ENCODE results near the gene NARS2.
A peak's percentile ranks its signal among the peaks of the same experiment; 100 is the strongest.

NARS2 gene

GRCh38 chr11:78547931-78548705, 26.5 kb downstream of the NARS2 start:
- TF ChIP-seq GATA1 (IDR thresholded peaks at IDR 0.05; ENCODE audit: low read depth, low read length) = no peak
- DNase-seq = no peak

GRCh38 chr11:78542007-78542406, 32.7 kb downstream of the NARS2 start:
- TF ChIP-seq GATA1 (IDR thresholded peaks at IDR 0.05; ENCODE audit: low read depth, low read length) (no peak), POLR2A (IDR thresholded peaks at IDR 0.05; ENCODE audit: low read length) (no peak)

GRCh38 chr11:78541537-78541936, 33.1 kb downstream of the NARS2 start:
- TF ChIP-seq GATA1 (IDR thresholded peaks at IDR 0.05; ENCODE audit: low read depth, low read length) = no peak
- no peak for TF ChIP-seq POLR2A (IDR thresholded peaks at IDR 0.05; ENCODE audit: low read length)
- no peak for DNase-seq

More at GRCh38 chr11:78542007-78542406, 32.7 kb downstream of the NARS2 start:
- no peak for DNase-seq

- TF ChIP-seq POLR2A (IDR thresholded peaks at IDR 0.05; ENCODE audit: low read length) (no peak), GATA1 (IDR thresholded peaks at IDR 0.05; ENCODE audit: low read depth, low read length) (no peak)
These were observed 34.4 kb downstream of the NARS2 start for GRCh38 chr11:78540256-78540655.

GRCh38 chr11:78539506-78539905, 35.2 kb downstream of the NARS2 start:
- DNase-seq = no peak
- TF ChIP-seq POLR2A (IDR thresholded peaks at IDR 0.05; ENCODE audit: low read length) = no peak
- no peak for TF ChIP-seq GATA1 (IDR thresholded peaks at IDR 0.05; ENCODE audit: low read depth, low read length)

More at GRCh38 chr11:78540256-78540655, 34.4 kb downstream of the NARS2 start:
- no peak for DNase-seq

GRCh38 chr11:78536933-78537332, 37.7 kb downstream of the NARS2 start:
- DNase-seq = no peak
- TF ChIP-seq GATA1 (IDR thresholded peaks at IDR 0.05; ENCODE audit: low read depth, low read length) (no peak), POLR2A (IDR thresholded peaks at IDR 0.05; ENCODE audit: low read length) (no peak)

- DNase-seq = no peak
- TF ChIP-seq POLR2A (IDR thresholded peaks at IDR 0.05; ENCODE audit: low read length) (no peak), GATA1 (IDR thresholded peaks at IDR 0.05; ENCODE audit: low read depth, low read length) (no peak)
These were observed 38.7 kb downstream of the NARS2 start for GRCh38 chr11:78535920-78536319.

- DNase-seq = no peak
- TF ChIP-seq GATA1 (IDR thresholded peaks at IDR 0.05; ENCODE audit: low read depth, low read length) (no peak), POLR2A (IDR thresholded peaks at IDR 0.05; ENCODE audit: low read length) (no peak)
These were observed 39.6 kb downstream of the NARS2 start for GRCh38 chr11:78535027-78535426.

- no peak for DNase-seq
- TF ChIP-seq GATA1 (IDR thresholded peaks at IDR 0.05; ENCODE audit: low read depth, low read length) (no peak), POLR2A (IDR thresholded peaks at IDR 0.05; ENCODE audit: low read length) (no peak)
These were observed 41.3 kb downstream of the NARS2 start for GRCh38 chr11:78533399-78533798.

GRCh38 chr11:78532991-78533390, 41.7 kb downstream of the NARS2 start:
- no peak for TF ChIP-seq POLR2A (IDR thresholded peaks at IDR 0.05; ENCODE audit: low read length)
- no peak for TF ChIP-seq GATA1 (IDR thresholded peaks at IDR 0.05; ENCODE audit: low read depth, low read length)
- no peak for DNase-seq

GRCh38 chr11:78526497-78527146, 48.0 kb downstream of the NARS2 start:
- no peak for DNase-seq
- no peak for TF ChIP-seq GATA1 (IDR thresholded peaks at IDR 0.05; ENCODE audit: low read depth, low read length)
- no peak for TF ChIP-seq POLR2A (IDR thresholded peaks at IDR 0.05; ENCODE audit: low read length)

GRCh38 chr11:78525720-78526119, 48.9 kb downstream of the NARS2 start:
- no peak for DNase-seq
- TF ChIP-seq POLR2A (IDR thresholded peaks at IDR 0.05; ENCODE audit: low read length) = no peak
- TF ChIP-seq GATA1 (IDR thresholded peaks at IDR 0.05; ENCODE audit: low read depth, low read length) = no peak

- no peak for TF ChIP-seq POLR2A (IDR thresholded peaks at IDR 0.05; ENCODE audit: low read length)
- no peak for TF ChIP-seq GATA1 (IDR thresholded peaks at IDR 0.05; ENCODE audit: low read depth, low read length)
- peak in 1 of 2 experiments; percentile 6 for DNase-seq
These were observed 54.4 kb downstream of the NARS2 start for GRCh38 chr11:78520230-78520629.

GRCh38 chr11:78516281-78516680, 58.4 kb downstream of the NARS2 start:
- no peak for TF ChIP-seq POLR2A (IDR thresholded peaks at IDR 0.05; ENCODE audit: low read length)
- no peak for TF ChIP-seq GATA1 (IDR thresholded peaks at IDR 0.05; ENCODE audit: low read depth, low read length)
- no peak for DNase-seq
